NCI-H1417 (cell line): Measurements from ENCODE around the gene ZNF208.
"Not testable (repeated sequence)": the region's sequence is repeated elsewhere in the genome, so short reads cannot be mapped to it uniquely, and the experiment has no call there.

Experiments used
- DNase-seq, 3 experiments: peaks; one replicate each; lab custom pipeline; 2025; lab: John Stamatoyannopoulos, UW

The ZNF208 gene

GRCh38 chr19:21884786-21885185, 126.0 kb downstream of the ZNF208 start:
- not testable (repeated sequence) for DNase-seq

GRCh38 chr19:21883516-21883915, 127.2 kb downstream of the ZNF208 start:
- no peak for DNase-seq
